ENCODE data around the gene OGFRL1.

- TF ChIP-seq CTCF (IDR thresholded peaks at IDR 0.05): no peak
- no peak for TF ChIP-seq POLR2A (IDR thresholded peaks at IDR 0.05)
- TF ChIP-seq POLR2AphosphoS5 (IDR thresholded peaks at IDR 0.05): no peak
These were observed 3.4 kb downstream of the OGFRL1 start for GRCh38 chr6:71292001-71292400.

Data from suprapubic skin (tissue), 4 donors.